ENCODE results near the gene MIER2.
"Not testable (repeated sequence)": the region's sequence is repeated elsewhere in the genome, so short reads cannot be mapped to it uniquely, and the experiment has no call there.

- TF ChIP-seq CHD2 (IDR thresholded peaks at IDR 0.05; ENCODE audit: borderline replicate concordance, low read depth, low read length); CBX5 (IDR thresholded peaks at IDR 0.05; ENCODE audit: low read depth); LARP7 (IDR thresholded peaks at IDR 0.05); TCF7 (IDR thresholded peaks at IDR 0.05; ENCODE audit: borderline replicate concordance); NR2C2 (IDR thresholded peaks at IDR 0.05; ENCODE audit: borderline replicate concordance, control insufficient read depth, insufficient read length, low read depth); BHLHE40 (IDR thresholded peaks at IDR 0.05; ENCODE audit: borderline replicate concordance in 1 of 2, low read depth in 2 of 2, low read length in 1 of 2); CTCF (IDR thresholded peaks at IDR 0.05 in 2 of 3, conservative IDR thresholded peaks at IDR 0.05 in 1 of 3; ENCODE audit: control insufficient read depth in 2 of 3, extremely low read depth in 1 of 3, insufficient read depth in 1 of 3, low read depth in 3 of 3, low read length in 3 of 3); TAF1 (IDR thresholded peaks at IDR 0.05; ENCODE audit: borderline replicate concordance, low read depth, low read length); ETV6 (conservative IDR thresholded peaks at IDR 0.05 in 1 of 2, IDR thresholded peaks at IDR 0.05 in 1 of 2; ENCODE audit: borderline replicate concordance in 1 of 2, low read depth in 1 of 2); TCF12 (IDR thresholded peaks at IDR 0.05; ENCODE audit: low read depth, low read length): not testable (repeated sequence)
These were observed 42.2 kb upstream of the MIER2 start for GRCh38 chr19:386632-387301.

Data from GM12878 (cell line).